ENCODE results near the gene PIWIL1. TPM values are rescaled to one million over a fixed set of nuclear protein-coding genes. Genes with fewer than 3 reads are reported as not detected.

Gene PIWIL1
- total RNA-seq, 1 donor from 2014 or later = 0.08 TPM

DNA sequence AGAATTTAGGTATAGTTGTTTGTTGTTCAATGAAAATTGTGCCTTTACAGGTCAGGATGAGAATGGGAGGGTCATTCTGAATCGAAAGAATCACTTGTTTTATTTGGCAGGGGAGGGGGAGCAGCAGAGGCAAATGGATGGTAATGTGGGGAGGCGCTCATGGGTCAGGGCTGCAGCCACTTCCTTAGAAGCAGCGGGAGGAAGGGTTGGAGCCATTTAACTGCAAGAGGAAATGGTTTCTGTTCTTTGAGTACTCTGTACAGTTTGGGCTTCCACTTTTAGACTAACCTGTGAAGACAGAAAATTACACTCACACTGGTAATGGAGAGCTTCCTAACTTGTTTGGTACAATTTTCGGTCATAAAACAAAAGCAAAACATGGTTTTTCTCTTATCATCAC, 57.2 kb downstream of the PIWIL1 start:
- Histone ChIP-seq H3K4me3 (ENCODE audit: low read depth, low read length) (no peak overlapping the region), H3K36me3 (ENCODE audit: control insufficient read depth, insufficient read depth, low read length) (no peaks in the 10 kb centered on the region), H3K27me3 (ENCODE audit: control insufficient read depth, insufficient read depth, low read length) (no peaks in the 10 kb centered on the region)
- DNase-seq (ENCODE audit: low read depth) = no peak
- TF ChIP-seq, protein P1, sequence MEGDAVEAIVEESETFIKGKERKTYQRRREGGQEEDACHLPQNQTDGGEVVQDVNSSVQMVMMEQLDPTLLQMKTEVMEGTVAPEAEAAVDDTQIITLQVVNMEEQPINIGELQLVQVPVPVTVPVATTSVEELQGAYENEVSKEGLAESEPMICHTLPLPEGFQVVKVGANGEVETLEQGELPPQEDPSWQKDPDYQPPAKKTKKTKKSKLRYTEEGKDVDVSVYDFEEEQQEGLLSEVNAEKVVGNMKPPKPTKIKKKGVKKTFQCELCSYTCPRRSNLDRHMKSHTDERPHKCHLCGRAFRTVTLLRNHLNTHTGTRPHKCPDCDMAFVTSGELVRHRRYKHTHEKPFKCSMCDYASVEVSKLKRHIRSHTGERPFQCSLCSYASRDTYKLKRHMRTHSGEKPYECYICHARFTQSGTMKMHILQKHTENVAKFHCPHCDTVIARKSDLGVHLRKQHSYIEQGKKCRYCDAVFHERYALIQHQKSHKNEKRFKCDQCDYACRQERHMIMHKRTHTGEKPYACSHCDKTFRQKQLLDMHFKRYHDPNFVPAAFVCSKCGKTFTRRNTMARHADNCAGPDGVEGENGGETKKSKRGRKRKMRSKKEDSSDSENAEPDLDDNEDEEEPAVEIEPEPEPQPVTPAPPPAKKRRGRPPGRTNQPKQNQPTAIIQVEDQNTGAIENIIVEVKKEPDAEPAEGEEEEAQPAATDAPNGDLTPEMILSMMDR (IDR thresholded peaks at IDR 0.05; ENCODE audit: insufficient read depth, low read length, poor library complexity, severe bottlenecking) = no peak

DNA sequence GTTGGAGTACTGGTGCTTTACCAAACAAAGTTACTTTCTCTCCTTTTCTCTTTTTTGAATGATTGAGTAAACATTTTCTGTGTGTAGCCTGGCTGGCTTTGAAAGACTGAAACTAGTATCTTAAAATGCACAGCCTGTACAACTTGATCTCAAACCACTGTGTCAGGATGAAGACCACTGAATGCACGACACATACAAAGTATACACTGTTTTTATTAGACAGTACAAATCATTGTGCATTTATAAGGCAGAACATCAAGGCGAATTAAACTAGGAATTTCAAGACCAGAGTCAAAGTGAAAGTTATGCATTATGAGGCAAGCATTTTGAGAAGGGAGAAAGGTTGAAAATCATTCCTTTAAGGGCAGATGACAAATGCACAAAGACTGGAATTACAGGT, 59.0 kb downstream of the PIWIL1 start:
- no peak for DNase-seq (ENCODE audit: low read depth)
- TF ChIP-seq, protein P1 (IDR thresholded peaks at IDR 0.05; ENCODE audit: insufficient read depth, low read length, poor library complexity, severe bottlenecking) = no peak
- Histone ChIP-seq H3K27me3 (ENCODE audit: control insufficient read depth, insufficient read depth, low read length) (no peaks in the 10 kb centered on the region), H3K4me3 (ENCODE audit: low read depth, low read length) (no peak overlapping the region), H3K36me3 (ENCODE audit: control insufficient read depth, insufficient read depth, low read length) (no peaks in the 10 kb centered on the region)

DNA sequence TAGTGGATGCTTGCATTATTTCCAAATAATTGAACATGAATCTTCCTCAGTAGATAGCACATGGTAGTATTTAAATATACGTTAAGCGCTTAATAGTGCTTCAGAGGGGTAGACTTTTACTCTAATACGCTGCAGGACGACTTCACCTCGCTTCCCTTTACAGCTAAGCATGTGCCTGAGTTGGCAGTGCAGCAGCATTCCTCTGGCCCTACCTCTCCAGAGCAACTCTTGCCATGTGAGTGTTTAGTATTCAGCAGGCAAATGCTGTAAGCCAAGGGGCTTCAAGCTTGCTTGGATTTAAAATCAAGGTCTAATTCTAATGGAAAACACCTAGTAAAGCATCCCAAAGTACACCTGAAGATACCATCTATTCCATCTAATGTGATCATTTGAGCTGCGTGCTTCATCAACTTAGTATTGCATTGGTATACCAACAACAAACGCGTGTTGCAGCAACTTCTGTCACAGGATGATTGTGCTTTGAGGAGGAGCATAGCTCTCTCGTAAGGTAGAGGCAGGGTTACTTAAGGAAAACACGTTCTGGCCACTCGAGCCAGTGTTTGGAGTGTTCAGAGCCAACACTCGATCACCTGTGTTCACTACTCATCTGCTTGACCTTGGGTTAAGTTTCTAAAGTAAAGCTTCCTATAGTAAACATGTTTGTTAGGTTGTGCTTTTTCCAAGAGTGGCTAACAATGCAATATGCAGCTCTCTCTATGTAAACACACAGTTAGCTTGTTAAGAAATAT, 60.6 kb downstream of the PIWIL1 start:
- Histone ChIP-seq H3K4me3 (ENCODE audit: low read depth, low read length) (no peak overlapping the region), H3K36me3 (ENCODE audit: control insufficient read depth, insufficient read depth, low read length) (no peaks in the 10 kb centered on the region), H3K27me3 (ENCODE audit: control insufficient read depth, insufficient read depth, low read length) (no peaks in the 10 kb centered on the region)
- TF ChIP-seq, protein P1 (IDR thresholded peaks at IDR 0.05; ENCODE audit: insufficient read depth, low read length, poor library complexity, severe bottlenecking) = no peak
- no peak for DNase-seq (ENCODE audit: low read depth)

DNA sequence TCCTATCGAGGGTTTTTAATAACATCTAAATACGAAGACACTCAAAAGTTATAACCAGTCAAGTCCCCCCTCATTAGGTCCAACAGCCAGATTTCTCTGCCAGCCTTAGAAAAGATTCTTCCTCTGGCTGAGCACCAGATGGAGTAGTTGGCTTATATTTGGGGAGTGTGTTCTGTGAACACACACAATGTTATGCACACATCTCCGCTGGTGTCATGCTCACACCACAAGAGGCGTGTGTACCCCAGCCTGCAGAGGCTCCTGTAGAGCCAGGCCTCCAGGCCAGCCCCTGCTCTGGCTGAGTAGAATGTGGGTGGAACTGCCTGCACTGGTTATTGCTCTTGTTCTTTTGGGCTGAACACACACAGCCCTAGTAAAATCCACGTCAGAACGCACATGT, 64.0 kb downstream of the PIWIL1 start:
- no peaks in the 10 kb centered on the region for H3K27me3 ChIP-seq (ENCODE audit: control insufficient read depth, insufficient read depth, low read length)
- no peak for DNase-seq (ENCODE audit: low read depth)
- no peak overlapping the region for H3K4me3 ChIP-seq (ENCODE audit: low read depth, low read length)
- TF ChIP-seq, protein P1 (IDR thresholded peaks at IDR 0.05; ENCODE audit: insufficient read depth, low read length, poor library complexity, severe bottlenecking) = no peak
- H3K36me3 ChIP-seq (ENCODE audit: control insufficient read depth, insufficient read depth, low read length) = no peaks in the 10 kb centered on the region

DNA sequence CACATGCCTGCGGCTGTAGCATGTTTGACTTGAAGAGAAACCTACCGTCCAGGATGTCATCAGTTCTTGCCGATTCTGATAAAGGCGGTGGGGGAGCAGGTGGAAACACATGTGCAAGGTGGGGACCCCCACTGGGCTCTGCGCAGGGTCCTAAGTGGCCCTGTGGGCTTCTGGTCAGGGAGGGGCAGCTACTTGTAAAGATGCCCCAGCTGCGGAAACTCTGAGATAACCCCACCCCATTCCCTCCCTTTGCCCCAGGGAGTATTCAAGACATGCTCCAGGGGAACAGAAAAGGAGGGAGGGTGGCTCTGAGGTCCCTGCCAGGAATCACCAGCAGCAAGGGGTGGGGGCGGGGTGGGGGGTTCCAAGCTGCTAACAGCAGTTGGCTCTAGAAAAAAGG, 67.6 kb downstream of the PIWIL1 start:
- no peak for DNase-seq (ENCODE audit: low read depth)
- no peaks in the 10 kb centered on the region for H3K27me3 ChIP-seq (ENCODE audit: control insufficient read depth, insufficient read depth, low read length)

More for the DNA sequence above, 67.6 kb downstream of the PIWIL1 start:
- no peak overlapping the region for H3K4me3 ChIP-seq (ENCODE audit: low read depth, low read length)
- H3K36me3 ChIP-seq (ENCODE audit: control insufficient read depth, insufficient read depth, low read length) = no peaks in the 10 kb centered on the region
- TF ChIP-seq, protein P1 (IDR thresholded peaks at IDR 0.05; ENCODE audit: insufficient read depth, low read length, poor library complexity, severe bottlenecking) = no peak

Data from kidney epithelial cell (primary cell).